HG03095 (cell line): ENCODE data around the gene ACSL6.

ENCODE experiments used
- ATAC-seq: cut with Tn5 transposase; IDR thresholded peaks from one replicate; pipeline ENCODE4 v1.9.1; 2021; ENCODE audit warnings: moderate library complexity; ENCODE audit not compliant: unreplicated experiment

The ACSL6 gene

GRCh38 chr5:132017738-132018625, 6.5 kb upstream of the ACSL6 start:
- ATAC-seq: no peak

DNA sequence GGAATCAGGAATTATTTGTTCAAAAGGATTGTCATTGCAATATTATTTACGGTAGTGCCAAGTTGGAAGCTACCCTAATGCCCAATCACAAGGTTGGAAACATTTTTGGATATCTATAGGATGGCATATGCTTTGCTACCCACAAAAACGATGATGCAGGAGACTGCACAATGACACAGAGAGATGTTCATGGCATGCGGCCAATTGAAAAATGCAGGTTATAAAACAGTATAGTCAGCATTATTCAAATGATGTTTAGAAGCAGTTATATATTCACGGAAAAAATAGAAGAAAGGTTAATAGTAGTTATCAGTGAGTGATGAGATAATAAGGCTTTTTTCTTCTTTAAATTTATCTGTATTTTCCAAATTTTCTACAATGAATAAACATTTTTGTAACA, 5.9 kb upstream of the ACSL6 start:
- no peak for ATAC-seq

- no peak for ATAC-seq
Observed at GRCh38 chr5:132016721-132017250, 5.3 kb upstream of the ACSL6 start.

- no peak for ATAC-seq
Observed at GRCh38 chr5:132013711-132014110, 2.3 kb upstream of the ACSL6 start.

DNA sequence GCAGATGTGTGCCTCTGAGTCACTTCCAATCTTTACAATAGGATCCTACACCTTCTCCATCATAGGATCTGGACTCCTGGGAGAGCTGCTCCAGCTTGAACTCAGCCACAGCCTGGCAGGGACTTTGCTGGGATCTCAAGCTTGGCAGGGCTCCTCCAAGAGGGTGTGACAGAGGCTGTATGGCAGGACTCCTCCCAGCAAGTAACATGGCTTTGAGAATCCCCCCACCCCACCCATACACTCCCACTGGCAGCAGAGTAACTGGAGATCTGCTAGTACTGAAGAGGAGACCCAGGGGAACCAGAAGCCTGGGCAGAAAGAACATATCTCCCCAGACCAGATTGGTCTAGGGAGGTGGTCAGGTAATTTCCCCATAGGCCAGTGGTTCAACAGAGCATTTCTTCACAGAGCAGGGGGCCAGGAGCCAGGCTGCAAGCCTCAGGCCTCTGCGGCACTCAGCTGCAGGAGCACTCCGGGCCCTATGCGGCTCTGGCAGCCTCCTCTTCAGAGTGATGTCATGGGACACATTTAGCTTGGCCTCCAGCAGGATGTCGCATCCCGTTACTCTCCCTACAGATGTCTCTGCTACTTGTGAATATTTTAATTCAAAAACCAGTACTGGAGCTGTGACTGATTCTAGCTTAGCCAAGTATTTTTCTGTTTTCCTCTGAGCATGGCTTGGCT, 1.7 kb upstream of the ACSL6 start:
- no peak for ATAC-seq

GRCh38 chr5:132012371-132013005, 1.0 kb upstream of the ACSL6 start:
- no peak for ATAC-seq

- no peak for ATAC-seq
Observed at GRCh38 chr5:132010989-132011621, 353 bp downstream of the ACSL6 start.

DNA sequence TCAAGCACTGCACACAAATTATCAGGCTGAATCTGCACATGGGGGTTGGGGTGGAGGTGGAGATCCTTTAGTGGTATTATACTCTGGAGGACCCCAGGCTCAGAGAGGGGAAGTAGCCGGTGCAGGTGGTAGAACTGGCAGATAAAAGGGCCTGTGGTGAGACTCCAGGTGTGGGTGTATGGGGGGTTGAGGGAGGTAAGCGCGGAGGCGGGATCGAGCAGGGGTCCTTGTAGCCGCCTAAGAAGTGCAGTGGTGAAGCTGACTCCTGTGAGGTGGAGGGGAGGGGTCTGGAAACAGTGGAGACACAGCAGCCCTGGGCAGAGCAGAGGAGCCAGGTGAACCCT, 841 bp downstream of the ACSL6 start:
- ATAC-seq: no peak

- ATAC-seq: no peak
Observed at GRCh38 chr5:132009706-132010405, 1.6 kb downstream of the ACSL6 start.

DNA sequence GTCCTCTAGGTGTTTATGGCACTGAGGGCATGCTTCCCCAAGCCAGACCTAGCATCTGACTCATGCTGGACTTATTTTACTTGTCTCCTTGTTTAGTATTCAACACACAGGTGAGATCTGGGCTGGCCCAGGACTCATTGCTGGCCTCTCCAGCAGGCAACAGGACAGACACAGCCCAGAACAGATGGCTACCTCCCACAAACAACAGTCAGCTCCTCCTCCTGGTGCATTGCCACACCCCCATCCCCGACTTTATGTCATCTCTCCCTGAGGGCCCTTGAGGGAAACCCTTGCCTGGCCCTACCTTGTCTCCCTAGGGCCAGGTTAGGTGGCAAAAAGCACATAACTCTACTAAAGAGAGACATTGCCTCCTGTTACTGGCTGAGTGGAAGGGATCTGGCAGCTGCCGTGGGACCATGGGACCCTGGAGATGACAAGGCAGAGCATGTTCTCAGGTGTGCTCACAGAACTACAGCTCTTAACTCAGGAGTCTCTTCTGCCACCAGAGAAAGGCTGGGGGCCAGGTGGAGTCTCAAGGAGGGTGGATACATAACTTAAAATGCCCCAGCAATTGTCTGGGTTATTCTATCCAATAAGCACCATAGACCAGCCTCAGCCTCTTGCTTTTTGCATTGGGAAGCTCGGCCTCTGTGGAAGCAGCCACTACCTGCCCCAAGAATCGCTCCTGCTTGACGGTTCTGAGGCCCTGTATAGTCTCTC, 2.3 kb downstream of the ACSL6 start:
- ATAC-seq: no peak

- ATAC-seq: peak; percentile 17
Observed at GRCh38 chr5:132008163-132008473, 3.3 kb downstream of the ACSL6 start.

DNA sequence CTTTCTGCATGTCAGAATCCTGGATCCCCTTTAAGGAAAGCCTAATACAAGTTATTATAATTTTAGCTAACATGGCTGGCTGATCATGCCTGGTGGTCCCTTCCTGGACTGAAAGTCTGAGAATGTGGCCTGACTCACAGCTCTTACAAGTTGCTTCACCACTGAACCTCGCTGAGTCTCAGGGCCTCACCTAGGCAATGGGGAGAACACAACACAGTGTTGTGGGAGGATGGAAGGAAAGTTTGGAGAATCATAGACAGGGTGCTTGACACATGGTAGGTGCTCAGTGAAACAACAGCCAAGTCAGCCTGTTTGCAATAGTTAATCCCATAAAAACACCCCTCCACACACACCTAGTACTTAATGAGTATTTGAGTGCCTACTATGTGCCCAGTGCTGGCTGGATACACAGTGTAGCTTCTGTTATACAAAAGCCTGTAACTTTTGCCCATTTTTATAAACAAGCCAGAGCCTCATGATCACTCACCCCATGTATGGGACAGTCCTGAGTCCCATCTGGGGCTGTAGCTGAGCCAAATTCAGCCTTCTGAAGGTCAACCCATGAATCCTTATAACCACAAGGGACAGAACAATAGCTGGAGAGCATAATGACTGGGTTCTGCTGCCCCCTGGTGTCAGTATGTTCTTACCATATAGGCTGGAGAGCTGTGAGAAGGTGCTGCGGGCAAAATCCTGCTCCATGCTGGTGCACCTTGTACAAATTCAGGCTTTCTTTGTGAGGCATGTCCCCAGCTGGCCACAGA, 3.9 kb downstream of the ACSL6 start:
- ATAC-seq: peak; percentile 63

- no peak for ATAC-seq
Observed at GRCh38 chr5:132006331-132007120, 4.9 kb downstream of the ACSL6 start.

GRCh38 chr5:132005591-132005990, 5.9 kb downstream of the ACSL6 start:
- no peak for ATAC-seq

- ATAC-seq: no peak
Observed at GRCh38 chr5:132003982-132004381, 7.5 kb downstream of the ACSL6 start.

DNA sequence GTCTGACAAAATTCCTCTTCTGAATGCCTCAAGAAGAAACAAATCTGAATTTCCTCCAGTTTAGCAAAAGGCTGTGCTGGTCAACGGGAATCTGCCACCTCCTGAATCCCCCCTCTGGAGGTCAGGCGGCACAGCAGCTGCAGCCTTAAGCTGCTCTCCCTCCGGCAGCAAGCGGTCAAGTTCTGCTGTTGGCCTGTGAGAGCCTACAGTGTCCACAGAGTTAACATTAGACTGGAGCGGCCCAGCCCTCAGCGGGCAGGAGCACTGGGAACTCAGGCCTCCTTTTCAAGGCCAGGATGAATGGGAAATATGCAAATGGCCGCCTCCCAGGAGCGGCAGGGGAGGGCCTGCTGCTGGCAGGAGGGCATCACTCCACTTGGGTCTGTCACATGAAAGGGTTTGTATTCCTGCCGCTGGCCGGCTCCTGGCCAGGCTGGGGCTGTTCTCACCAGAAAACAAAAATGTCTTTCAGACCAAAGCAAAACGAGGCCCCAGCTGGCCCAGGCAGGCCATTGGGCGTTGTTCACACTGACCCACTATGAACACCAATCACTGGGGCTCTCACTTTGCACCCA, 8.2 kb downstream of the ACSL6 start:
- no peak for ATAC-seq

GRCh38 chr5:132002757-132003156, 8.7 kb downstream of the ACSL6 start:
- ATAC-seq: no peak
